SKM-1 (cell line): Measurements from ENCODE around the gene MAP4K4.

ENCODE experiments used
- DNase-seq: peaks from one replicate; lab custom pipeline; 2025; ENCODE audit not compliant: unreplicated experiment; lab: John Stamatoyannopoulos, UW

Gene MAP4K4

GRCh38 chr2:101788995-101789970 is 91.8 kb downstream of the MAP4K4 start:
- no peak for DNase-seq

- DNase-seq = no peak
These were observed 92.9 kb downstream of the MAP4K4 start for GRCh38 chr2:101790416-101790815.

DNA sequence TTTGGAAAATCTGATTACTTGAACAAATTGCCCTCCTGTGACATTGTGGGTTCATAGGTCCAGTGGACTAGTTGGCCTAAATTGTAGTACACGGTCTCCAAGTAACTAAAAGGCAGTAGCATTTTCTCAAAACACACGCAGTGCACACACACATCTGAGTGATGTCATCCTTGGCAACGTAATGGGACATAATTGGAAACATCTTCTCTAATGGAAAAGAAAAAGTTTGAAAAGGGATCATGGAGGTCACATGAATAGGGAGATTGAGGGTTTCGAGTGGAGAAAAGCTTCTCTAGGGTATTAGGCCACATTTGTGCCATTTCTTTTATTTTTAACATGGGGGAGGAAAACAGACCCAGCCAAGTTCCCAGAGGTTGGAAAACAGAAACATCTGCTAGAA is 93.3 kb downstream of the MAP4K4 start:
- no peak for DNase-seq

DNA sequence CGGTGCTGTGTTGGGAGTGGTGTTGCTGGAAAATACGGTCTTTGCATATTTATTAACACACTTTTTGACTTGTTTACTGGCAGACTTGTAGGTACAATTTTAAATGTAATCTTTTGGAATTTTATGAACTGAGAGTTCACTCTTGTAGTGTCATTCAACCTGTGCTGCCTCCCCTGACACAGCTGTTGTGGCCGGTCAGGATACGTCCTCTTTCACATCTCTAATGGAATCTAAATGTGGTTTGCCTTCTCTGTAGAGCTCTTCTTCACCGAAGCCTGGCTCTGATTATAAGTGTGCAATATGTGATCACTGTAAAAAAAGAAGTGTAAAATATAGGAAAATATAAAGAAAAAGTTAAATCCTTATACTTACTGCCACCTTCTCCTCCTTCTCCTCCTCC is 94.7 kb downstream of the MAP4K4 start:
- no peak for DNase-seq

GRCh38 chr2:101793277-101793969 is 95.9 kb downstream of the MAP4K4 start:
- no peak for DNase-seq

- no peak for DNase-seq
These were observed 96.6 kb downstream of the MAP4K4 start for GRCh38 chr2:101794141-101794540.

DNA sequence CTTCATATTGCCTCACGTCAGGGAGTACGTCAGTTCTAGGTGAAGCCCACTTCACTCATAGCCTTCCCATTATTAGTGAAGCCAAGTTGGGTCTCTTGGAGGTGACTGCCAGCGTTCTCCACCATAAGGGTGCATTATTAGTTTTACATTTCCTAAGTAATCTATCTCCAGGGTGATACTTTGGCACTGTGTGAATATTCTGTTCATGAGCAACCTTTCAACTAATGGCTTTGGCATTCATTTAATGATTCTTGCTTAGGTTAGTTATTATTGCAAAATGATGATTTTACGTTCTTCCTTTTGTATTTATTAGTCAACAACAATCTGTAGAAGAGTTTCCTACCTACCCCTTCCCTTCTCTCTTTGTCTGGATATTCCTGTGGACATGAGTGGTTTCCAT is 97.5 kb downstream of the MAP4K4 start:
- DNase-seq = no peak

DNA sequence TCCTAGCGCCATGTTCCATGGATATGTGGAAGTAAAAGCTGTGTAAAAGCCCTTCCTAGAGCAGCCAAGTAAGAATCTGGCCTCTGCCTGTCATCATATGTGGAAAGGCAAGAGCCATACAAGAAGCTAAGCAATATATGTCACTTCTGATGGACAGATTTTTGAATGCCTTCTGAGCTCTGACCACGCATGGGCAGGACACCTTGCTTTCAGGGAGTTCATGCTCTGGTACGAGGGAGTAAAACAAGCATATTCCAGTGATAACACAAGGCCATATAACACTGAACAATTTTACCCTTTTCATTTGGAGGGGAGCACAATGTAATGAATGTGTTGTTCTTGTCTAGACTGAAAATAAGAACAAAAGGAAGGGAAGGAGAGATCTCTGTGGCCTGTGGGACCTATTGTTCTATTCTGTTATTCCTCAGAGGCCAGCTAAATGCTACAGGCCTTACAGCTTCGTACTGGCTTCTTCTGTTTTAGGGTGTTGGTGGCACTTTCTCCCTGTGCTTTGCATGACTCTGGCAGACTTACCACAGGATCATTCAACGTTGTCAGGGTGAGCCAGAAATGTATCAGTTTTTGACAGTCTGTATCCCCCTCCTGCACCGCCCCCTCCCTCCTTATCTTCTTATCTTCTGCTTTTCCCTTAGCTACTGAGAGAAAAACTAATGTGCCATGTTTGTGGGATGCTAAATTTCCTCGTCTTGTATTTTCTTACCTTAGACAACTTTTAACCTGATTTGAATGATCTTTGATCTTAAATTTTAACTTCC is 99.5 kb downstream of the MAP4K4 start:
- no peak for DNase-seq

- DNase-seq = no peak
These were observed 104.0 kb downstream of the MAP4K4 start for GRCh38 chr2:101801496-101801895.

- DNase-seq = no peak
These were observed 104.8 kb downstream of the MAP4K4 start for GRCh38 chr2:101802329-101802728.

DNA sequence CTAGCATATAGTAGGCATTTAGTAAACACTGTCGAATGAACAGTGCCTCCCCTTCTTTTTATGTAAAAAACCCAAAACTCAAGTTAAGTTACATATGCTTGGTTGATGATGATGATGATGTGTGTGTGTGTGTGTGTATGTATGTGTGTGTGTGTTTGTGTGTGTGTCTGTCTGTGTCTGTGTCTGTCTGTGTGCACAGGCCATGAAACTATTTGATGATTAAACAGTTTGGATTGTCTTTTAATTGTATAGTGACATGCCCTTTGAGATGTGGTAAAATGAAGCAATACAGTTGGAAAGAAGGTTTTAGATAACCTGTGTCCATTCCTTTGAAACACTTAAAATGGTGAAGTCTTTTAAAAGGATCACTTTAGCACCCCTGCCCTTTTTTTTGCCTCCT is 105.6 kb downstream of the MAP4K4 start:
- DNase-seq = no peak

DNA sequence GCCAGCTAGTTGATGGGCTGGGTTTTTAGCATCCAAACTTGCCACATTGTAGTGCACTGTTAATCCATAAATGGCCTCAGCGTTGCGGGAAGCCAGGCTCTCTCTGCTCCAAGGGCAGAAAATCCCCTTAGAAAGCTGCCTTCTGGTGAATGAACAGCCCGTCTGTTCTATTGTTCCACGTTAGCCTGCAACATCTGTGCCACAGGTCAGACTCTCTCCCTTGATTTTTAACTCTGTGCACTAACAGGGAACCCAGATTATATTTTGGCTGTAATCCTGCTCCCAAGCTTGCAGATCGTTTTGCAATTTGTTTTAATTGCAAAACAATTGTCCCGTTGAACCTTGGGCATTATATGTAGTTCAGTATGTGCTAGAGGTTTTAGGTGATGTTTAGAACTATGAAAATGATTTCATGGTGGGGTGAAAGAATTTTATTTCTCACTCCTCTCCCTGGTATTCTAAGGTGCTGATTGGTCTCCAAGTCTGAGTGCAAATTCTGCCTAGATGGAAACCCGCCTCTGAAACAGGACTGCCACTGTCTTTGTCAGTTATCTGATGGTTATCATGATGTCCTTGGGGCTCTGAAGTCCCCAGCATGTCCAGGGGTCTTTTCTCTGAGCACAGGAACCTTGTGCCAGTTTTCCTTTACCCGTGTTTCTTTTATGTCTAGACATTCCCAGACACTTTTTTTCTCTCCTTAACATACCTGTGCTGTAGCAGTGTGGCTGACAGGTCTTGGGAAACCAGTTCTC is 106.6 kb downstream of the MAP4K4 start:
- no peak for DNase-seq

DNA sequence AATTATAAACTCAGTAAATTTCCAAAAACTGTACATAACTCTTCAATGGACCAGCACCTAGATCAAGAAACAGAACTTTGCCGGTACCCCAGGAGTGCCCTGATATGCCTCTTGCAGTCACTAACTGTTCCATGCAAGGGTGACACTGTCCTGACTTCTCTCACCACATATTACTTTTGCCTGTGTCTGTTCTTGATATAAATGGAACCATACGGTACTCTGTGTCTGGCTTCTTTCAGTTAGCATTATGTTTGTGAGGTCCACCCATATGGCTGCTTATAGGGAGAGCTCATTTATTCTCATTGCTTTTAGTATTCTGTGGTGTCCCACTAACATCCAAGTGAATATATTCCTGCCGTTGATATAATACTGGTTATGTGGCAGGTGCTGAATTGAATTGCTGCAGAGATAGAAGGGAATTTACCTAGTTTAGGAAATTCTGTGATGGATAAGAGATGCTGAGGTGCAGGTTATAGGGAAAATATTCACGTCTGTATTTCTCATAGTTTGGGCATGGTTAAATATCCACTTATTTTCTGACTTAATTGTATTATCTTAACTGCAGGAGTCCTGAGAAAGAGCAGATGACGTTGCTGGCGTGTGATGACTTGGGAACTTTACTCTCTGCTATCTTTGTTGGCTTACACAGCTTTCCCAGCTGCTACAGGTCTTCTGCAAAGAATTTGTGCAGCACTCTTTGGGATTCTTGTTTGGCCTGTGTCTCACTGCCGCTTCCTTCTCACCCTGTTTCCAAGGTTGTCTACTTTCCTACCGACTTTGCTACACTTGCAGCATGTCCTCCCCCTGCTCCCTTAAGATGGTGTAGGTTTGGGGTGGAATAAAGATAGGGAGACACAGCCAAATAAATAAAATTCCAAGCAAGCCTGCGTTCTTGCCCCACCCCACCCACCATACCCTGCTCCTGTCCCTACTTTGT is 107.9 kb downstream of the MAP4K4 start:
- no peak for DNase-seq

GRCh38 chr2:101806123-101806522 is 108.6 kb downstream of the MAP4K4 start:
- no peak for DNase-seq

GRCh38 chr2:101806701-101807100 is 109.2 kb downstream of the MAP4K4 start:
- no peak for DNase-seq

- DNase-seq = no peak
These were observed 109.7 kb downstream of the MAP4K4 start for GRCh38 chr2:101807242-101807641.

- DNase-seq = no peak
These were observed 110.6 kb downstream of the MAP4K4 start for GRCh38 chr2:101808006-101808562.

- DNase-seq = no peak
These were observed 112.2 kb downstream of the MAP4K4 start for GRCh38 chr2:101809698-101810097.
